ENCODE results near the gene LAG3.

- no peak for TF ChIP-seq CTCF (conservative IDR thresholded peaks at IDR 0.05; ENCODE audit: low read depth in 2 of 2)
- no peak for TF ChIP-seq ZNF462 (CRISPR knock-in tag; IDR thresholded peaks at IDR 0.05)
- no peak for TF ChIP-seq ETS1 (IDR thresholded peaks at IDR 0.05)
- no peak for TF ChIP-seq EZH2phosphoT487 (IDR thresholded peaks at IDR 0.05; ENCODE audit: unreplicated experiment)
Measured at GRCh38 chr12:6771509-6772330, 600 bp upstream of the LAG3 start.
